ENCODE results near the gene VPS37B. TPM values are rescaled to one million over a fixed set of nuclear protein-coding genes. Genes with fewer than 3 reads are reported as not detected.

Gene VPS37B
- total and polyA plus RNA-seq, 2 of the 8 experiments (the other 6 are each of a cell fraction or from before 2014, with no cell fraction given), result 11.9 to 15.7 TPM

DNA sequence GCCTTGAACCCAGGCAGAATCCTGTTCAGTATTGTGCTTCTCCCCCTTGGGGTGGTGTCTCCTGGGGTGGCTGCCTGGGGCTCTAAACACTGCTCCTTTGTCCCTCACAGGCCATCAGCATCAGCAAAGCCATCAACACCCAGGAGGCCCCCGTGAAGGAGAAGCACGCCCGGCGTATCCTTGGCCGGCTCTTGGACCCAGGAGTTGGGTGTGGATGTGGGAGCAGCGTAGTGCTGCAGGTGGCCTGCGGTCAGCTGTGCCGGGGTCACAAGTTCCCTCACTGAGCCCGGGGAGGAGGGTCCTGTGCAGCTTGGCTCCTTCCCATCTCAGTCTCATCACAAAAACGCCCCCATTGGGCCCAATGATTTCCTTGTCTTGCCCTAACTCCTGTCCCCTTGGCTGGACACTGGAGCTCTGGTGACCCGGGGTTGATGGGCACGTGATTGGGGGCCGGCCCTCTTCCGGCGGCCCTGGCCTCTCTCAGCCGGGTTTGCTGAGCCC is 48.0 kb downstream of the VPS37B start (continued):
- TF ChIP-seq TBP (IDR thresholded peaks at IDR 0.05; ENCODE audit: low read depth, low read length) (no peak), HDAC6 (IDR thresholded peaks at IDR 0.05; ENCODE audit: low read depth, low read length) (no peak), KDM1A (IDR thresholded peaks at IDR 0.05; ENCODE audit: borderline replicate concordance, low read length) (no peak)
- TF ChIP-seq, protein P1, sequence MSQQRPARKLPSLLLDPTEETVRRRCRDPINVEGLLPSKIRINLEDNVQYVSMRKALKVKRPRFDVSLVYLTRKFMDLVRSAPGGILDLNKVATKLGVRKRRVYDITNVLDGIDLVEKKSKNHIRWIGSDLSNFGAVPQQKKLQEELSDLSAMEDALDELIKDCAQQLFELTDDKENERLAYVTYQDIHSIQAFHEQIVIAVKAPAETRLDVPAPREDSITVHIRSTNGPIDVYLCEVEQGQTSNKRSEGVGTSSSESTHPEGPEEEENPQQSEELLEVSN (IDR thresholded peaks at IDR 0.05), result no peak
- TF ChIP-seq, protein P2, sequence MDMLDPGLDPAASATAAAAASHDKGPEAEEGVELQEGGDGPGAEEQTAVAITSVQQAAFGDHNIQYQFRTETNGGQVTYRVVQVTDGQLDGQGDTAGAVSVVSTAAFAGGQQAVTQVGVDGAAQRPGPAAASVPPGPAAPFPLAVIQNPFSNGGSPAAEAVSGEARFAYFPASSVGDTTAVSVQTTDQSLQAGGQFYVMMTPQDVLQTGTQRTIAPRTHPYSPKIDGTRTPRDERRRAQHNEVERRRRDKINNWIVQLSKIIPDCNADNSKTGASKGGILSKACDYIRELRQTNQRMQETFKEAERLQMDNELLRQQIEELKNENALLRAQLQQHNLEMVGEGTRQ (IDR thresholded peaks at IDR 0.05; ENCODE audit: low read length), result no peak

Data from H1 (cell line).